Breast epithelium (tissue), 4 donors: ENCODE data around the gene PGGT1B. TPM values are rescaled to one million over a fixed set of nuclear protein-coding genes. Genes with fewer than 3 reads are reported as not detected.

Source experiments
- DNase-seq, 2 donors: peaks; one replicate each; pipeline ENCODE4 v3.0.0-alpha.2; 2019; ENCODE audit warnings: low spot score in 2 of 2
- H3K27ac ChIP-seq, 2 donors: fragments of 200-600 bp; sonication (generic) in 1 of 2; one replicate each; pipeline ENCODE4 v1.5.1; 2016 to 2019; ENCODE audit warnings: mild to moderate bottlenecking in 1 of 2
- H3K27me3 ChIP-seq, 2 donors: fragments of 200-600 bp; sonication (generic) in 1 of 2; one replicate each; pipeline versions ENCODE4 v1.5.1 to v1.6.0; 2017 to 2019; ENCODE audit warnings: control low read depth in 1 of 2, mild to moderate bottlenecking in 1 of 2
- H3K36me3 ChIP-seq: fragments of 200-600 bp; one replicate; pipeline ENCODE4 v1.5.1; 2019
- H3K4me1 ChIP-seq, 2 donors: fragments of 200-600 bp; sonication (generic); one replicate each; pipeline ENCODE4 v1.5.1; 2016 to 2019; ENCODE audit warnings: control low read depth in 1 of 2
- H3K4me3 ChIP-seq, 3 donors: fragments of 200-600 bp; sonication (generic); 1 replicate in 2 of 3; 2 replicates in 1 of 3; pipeline ENCODE4 v1.5.1; 2016 to 2019; ENCODE audit warnings: mild to moderate bottlenecking in 3 of 3, moderate library complexity in 2 of 3
- H3K9me3 ChIP-seq, 2 donors: fragments of 200-600 bp; sonication (generic) in 1 of 2; one replicate each; pipeline ENCODE4 v1.5.1; 2016 to 2019; ENCODE audit warnings: control low read depth in 1 of 2
- POLR2A ChIP-seq: fragments of 450-650 bp; IDR thresholded peaks from one replicate; pipeline ENCODE4 v1.6.1; 2016; ENCODE audit warnings: antibody characterized with exemption, mild to moderate bottlenecking, moderate library complexity
- POLR2AphosphoS5 ChIP-seq, 3 donors: sonication (generic); formaldehyde crosslinking; IDR thresholded peaks; one replicate each; pipeline ENCODE4 v1.6.1; 2017; ENCODE audit warnings: antibody characterized with exemption in 3 of 3
- intact Hi-C: fragments of 100-400 bp; cut with DNase I; formaldehyde crosslinking; loops from one replicate; pipeline ENCODE4 v1.15.1; 2023; ENCODE audit warnings: low total_unique reads
- total RNA-seq, 3 donors: library from RNA; depleted of rRNA; stranded (reverse); fragments of >200 nt; gene quantifications; one replicate each; pipeline ENCODE4 v1.1.0, GENCODE V29; 2016
- TF ChIP-seq, protein P1 (sequence below), 3 donors: fragments of 450-650 bp; IDR thresholded peaks; one replicate each; pipeline ENCODE4 v1.5.1; 2016 to 2017; ENCODE audit warnings: antibody characterized with exemption in 3 of 3, mild to moderate bottlenecking in 3 of 3, moderate library complexity in 3 of 3

Gene PGGT1B
- total RNA-seq, 3 donors from 2014 or later, result 12.6 to 15.7 (median 15.7) TPM

DNA sequence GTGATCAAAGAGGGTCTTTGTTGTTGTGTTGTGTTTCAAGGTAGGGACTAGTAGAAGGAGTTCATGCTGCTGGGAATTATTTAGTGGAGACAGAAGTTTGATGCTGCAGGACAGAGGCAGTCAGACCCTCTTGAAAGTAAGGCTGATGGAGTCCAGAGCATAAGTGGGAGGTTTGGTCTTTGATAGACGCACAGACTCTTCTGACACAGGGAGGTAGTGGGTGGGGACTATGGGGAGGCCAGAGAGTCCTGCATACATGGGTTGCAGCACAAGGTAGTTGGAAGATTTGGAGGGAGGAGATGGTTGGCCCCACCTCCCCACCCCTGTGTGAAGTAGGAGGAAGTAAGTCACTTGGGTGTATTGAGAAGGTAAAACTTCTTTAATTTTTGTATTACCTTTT, 36.1 kb upstream of the PGGT1B start:
- DNase-seq, result no peak
- Histone ChIP-seq H3K9me3 (no peaks in the 10 kb centered on the region), H3K27me3 (no peaks in the 10 kb centered on the region), H3K4me1 (no peaks in the 10 kb centered on the region), H3K4me3 (no peak overlapping the region), H3K36me3 (no peaks in the 10 kb centered on the region), H3K27ac (no peak overlapping the region)
- intact Hi-C loops, result no loop called here
- TF ChIP-seq, protein P1, sequence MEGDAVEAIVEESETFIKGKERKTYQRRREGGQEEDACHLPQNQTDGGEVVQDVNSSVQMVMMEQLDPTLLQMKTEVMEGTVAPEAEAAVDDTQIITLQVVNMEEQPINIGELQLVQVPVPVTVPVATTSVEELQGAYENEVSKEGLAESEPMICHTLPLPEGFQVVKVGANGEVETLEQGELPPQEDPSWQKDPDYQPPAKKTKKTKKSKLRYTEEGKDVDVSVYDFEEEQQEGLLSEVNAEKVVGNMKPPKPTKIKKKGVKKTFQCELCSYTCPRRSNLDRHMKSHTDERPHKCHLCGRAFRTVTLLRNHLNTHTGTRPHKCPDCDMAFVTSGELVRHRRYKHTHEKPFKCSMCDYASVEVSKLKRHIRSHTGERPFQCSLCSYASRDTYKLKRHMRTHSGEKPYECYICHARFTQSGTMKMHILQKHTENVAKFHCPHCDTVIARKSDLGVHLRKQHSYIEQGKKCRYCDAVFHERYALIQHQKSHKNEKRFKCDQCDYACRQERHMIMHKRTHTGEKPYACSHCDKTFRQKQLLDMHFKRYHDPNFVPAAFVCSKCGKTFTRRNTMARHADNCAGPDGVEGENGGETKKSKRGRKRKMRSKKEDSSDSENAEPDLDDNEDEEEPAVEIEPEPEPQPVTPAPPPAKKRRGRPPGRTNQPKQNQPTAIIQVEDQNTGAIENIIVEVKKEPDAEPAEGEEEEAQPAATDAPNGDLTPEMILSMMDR (IDR thresholded peaks at IDR 0.05), result no peak
- TF ChIP-seq POLR2A, result no peak
- no peak for TF ChIP-seq POLR2AphosphoS5 (IDR thresholded peaks at IDR 0.05)

DNA sequence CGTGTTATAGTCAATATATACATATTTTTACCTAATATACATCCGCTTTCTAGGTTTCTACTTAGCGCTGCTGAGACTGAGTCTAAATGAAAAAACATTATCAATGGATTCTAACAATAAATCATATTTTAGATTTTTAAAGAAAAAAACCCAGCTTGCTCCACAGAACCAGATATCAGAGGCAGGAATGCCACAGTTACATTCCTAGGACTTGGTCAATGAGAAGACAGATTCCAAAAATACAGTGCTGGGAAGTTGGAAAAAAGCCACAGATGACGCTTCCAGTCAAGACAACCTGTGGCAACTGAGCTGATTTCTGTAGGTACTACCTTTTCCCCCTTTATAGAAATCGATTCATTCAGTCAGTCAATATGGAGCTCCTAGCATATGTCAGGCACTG, 34.4 kb upstream of the PGGT1B start:
- no peak for DNase-seq
- Histone ChIP-seq H3K27me3 (no peaks in the 10 kb centered on the region), H3K9me3 (no peaks in the 10 kb centered on the region), H3K36me3 (no peaks in the 10 kb centered on the region), H3K27ac (no peak overlapping the region), H3K4me1 (no peaks in the 10 kb centered on the region), H3K4me3 (peak overlapping the region; percentile 75 to 91 (median 86))
- intact Hi-C loops, result no loop called here
- TF ChIP-seq, protein P1 (IDR thresholded peaks at IDR 0.05), result no peak
- TF ChIP-seq POLR2A (no peak), POLR2AphosphoS5 (IDR thresholded peaks at IDR 0.05) (no peak)

DNA sequence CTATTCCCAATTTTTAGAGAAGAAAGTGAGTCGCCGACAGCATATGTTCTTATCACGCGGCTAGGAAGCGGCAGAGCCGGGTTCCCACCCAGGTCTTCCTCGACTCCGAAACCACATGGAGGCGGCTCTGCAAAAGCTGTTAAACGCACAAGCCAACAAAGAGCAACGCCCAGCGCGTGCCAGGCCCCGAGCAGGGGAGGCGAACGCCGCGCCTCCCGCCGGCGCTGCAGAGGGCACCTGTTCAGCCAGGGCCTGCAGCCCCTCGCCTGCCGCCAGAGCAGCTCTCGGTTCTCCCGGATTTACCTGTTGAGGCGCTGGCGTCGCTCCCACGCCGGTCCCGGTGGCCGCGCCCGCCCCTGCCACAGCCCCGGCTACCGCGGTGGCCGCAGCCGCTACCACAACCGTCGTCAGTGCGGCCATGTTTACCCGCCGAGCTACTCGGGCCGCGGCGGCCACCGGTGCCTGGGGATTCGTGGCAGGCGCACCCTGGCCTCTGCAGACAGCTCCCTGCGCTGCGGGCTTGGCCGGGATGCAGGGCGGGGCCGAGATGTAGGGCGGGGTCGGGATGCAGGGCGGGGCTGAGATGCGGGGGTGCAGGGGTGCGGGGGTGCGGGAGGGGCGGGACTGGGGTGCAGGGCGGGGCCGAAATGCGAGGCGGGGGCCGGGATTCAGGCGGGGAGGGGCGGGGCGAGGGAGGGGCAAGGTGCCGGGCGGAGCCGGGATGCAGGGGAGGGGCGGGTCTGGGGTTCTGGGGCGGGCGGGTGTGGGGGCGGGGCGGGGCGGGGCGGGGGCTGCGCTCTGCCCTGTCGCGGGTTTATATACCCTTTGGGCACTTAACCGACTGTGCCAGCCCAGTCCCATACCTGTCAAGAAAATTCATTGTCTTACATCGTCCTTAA, 33.7 kb upstream of the PGGT1B start, which contains the start of gene CCDC112:
Gene CCDC112, minus strand, starts transcription at position 531 of the 899 bp plus-strand sequence. Its CDS starts 111 bp downstream, at position 420.
- Histone ChIP-seq H3K36me3 (no peaks in the 10 kb centered on the region), H3K4me3 (peak within 1 kb of the TSS; percentile 75 to 91 (median 86)), H3K27me3 (no peaks in the 10 kb centered on the region), H3K27ac (peak within 1 kb of the TSS; percentile 57 to 66), H3K9me3 (no peaks in the 10 kb centered on the region), H3K4me1 (no peaks in the 10 kb centered on the region)
- intact Hi-C loops, result no loop called here
- peak; percentile 58 to 85 for DNase-seq
- TF ChIP-seq, protein P1 (IDR thresholded peaks at IDR 0.05), result no peak
- TF ChIP-seq POLR2A (no peak), POLR2AphosphoS5 (IDR thresholded peaks at IDR 0.05) (peak in 2 of 3 donors; percentile 11 to 13)

DNA sequence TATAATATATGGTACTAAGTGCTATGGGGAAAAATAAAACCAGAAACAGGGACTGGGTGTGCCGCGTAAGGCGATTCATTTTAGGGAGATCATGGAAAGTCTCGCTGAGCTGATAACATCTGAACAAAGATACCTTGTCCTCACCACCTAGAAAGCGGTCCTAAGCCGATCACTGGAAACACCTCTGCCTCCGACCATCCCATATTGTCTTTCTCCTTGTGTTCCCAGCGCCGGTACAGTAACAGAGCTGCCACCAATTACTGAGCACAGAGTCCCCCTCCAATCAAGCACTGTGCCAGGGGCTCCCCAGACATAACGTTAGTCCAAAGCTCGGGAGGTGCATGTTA, 33.1 kb upstream of the PGGT1B start:
- TF ChIP-seq, protein P1 (IDR thresholded peaks at IDR 0.05), result no peak
- TF ChIP-seq POLR2A (no peak), POLR2AphosphoS5 (IDR thresholded peaks at IDR 0.05) (no peak)
- Histone ChIP-seq H3K27me3 (no peaks in the 10 kb centered on the region), H3K4me3 (peak overlapping the region; percentile 75 to 91 (median 86)), H3K4me1 (no peaks in the 10 kb centered on the region), H3K27ac (no peak overlapping the region), H3K36me3 (no peaks in the 10 kb centered on the region), H3K9me3 (no peaks in the 10 kb centered on the region)
- intact Hi-C loops, result no loop called here
- no peak for DNase-seq

DNA sequence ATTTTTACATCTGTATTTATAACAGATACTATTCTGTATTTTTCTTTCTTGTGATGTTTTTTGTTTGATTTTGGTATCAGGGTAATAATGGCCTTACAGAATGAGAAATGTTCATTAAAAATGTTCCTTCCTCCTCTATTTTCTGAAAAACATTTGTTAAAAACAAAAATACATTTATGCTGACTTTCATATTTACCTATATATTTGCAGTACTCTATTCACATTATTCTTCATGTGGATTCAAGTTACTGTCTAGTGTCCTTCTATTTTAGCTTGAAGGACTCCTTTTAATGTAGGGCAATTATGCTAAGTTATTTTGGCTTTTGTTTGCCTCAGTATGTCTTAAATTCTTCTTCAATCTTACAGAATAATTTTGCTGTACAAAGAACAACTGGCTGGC, 28.7 kb upstream of the PGGT1B start:
- no peaks in the 10 kb centered on the region for H3K9me3 ChIP-seq
- H3K4me1 ChIP-seq, result no peaks in the 10 kb centered on the region
- no peak overlapping the region for H3K27ac ChIP-seq
- H3K27me3 ChIP-seq, result no peaks in the 10 kb centered on the region
- intact Hi-C loops, result no loop called here
- no peak for TF ChIP-seq POLR2A
- TF ChIP-seq, protein P1 (IDR thresholded peaks at IDR 0.05), result no peak
- TF ChIP-seq POLR2AphosphoS5 (IDR thresholded peaks at IDR 0.05), result no peak
- no peak for DNase-seq
- H3K36me3 ChIP-seq, result no peaks in the 10 kb centered on the region
- no peak overlapping the region for H3K4me3 ChIP-seq
